Psoas muscle (tissue), 8 donors: ENCODE results near the gene LRRC23. TPM values are rescaled to one million over a fixed set of nuclear protein-coding genes. Genes with fewer than 3 reads are reported as not detected.
"Not testable (repeated sequence)": the region's sequence is repeated elsewhere in the genome, so short reads cannot be mapped to it uniquely, and the experiment has no call there.

Experiments
- ATAC-seq, 4 donors: fragments of 200-7000 bp; cut with Tn5 transposase; one replicate each; pipeline ENCODE4 v1.9.1; 2020; ENCODE audit warnings: moderate library complexity in 3 of 4, mild to moderate bottlenecking in 2 of 4
- DNase-seq, 2 donors: peaks; one replicate each; pipeline ENCODE4 v3.0.0-alpha.2; 2020
- H3K27ac ChIP-seq: fragments of 200-600 bp; one replicate; pipeline ENCODE4 v1.8.0; 2022
- H3K27me3 ChIP-seq, 3 donors: fragments of 200-600 bp in 1 of 3; one replicate each; pipeline versions ENCODE4 v1.6.1 to v1.8.0; 2013 to 2022; ENCODE audit warnings: low read length in 2 of 3, mild to moderate bottlenecking in 2 of 3, moderate library complexity in 1 of 3; ENCODE audit not compliant: insufficient read depth in 3 of 3
- H3K36me3 ChIP-seq, 2 donors: fragments of 200-600 bp in 1 of 2; one replicate each; pipeline versions ENCODE4 v1.6.1 to v1.8.0; 2013 to 2022; ENCODE audit warnings: low read depth in 1 of 2, mild to moderate bottlenecking in 1 of 2, moderate library complexity in 1 of 2; ENCODE audit not compliant: insufficient read depth in 1 of 2
- H3K4me1 ChIP-seq: fragments of 200-600 bp; one replicate; pipeline ENCODE4 v1.8.0; 2022
- H3K4me3 ChIP-seq: fragments of 200-600 bp; one replicate; pipeline ENCODE4 v1.8.0; 2022; ENCODE audit warnings: mild to moderate bottlenecking
- H3K9me3 ChIP-seq: fragments of 200-600 bp; one replicate; pipeline ENCODE4 v1.8.0; 2022
- CTCF ChIP-seq: fragments of 200-600 bp; IDR thresholded peaks from one replicate; pipeline ENCODE4 v1.8.0; 2022; ENCODE audit warnings: antibody characterized with exemption
- WGBS, 3 donors: extraction: QIAGEN DNeasy Blood & Tissue Kit; methylation state at CpG; one replicate each; pipeline versions ENCODE4 v1.1.6 to v1.1.7; 2013; 5-methylcytosine and 5-hydroxymethylcytosine counted together
- intact Hi-C, 2 donors: fragments of 100-400 bp; cut with DNase I; formaldehyde crosslinking; loops; one replicate each; pipeline versions ENCODE4 v1.11.0 to v1.14.2; 2022
- polyA plus RNA-seq, 3 donors: library from polyadenylated mRNA; stranded (reverse); fragments of 200-250 nt; gene quantifications; one replicate each; pipeline ENCODE4 v1.2.3, GENCODE V29; 2013
- total RNA-seq, 4 donors: library from RNA; stranded (reverse); fragmentation: NEBNext Ultra II Directional in 2 of 4; extraction: Animal tissue kit (Norgen Biotek cat#: 25700) in 2 of 4; gene quantifications; one replicate each; pipeline versions ENCODE4 v1.2.1 to v1.2.4, GENCODE V29; 2021 to 2023
- donor health status: healthy with polysubstance abuse.
- donor health status: DM: no; HTN: no; CAD: no; lungs with moderate emphysema.
- donor health status: Bipolar disorder and iron deficiency.
- donor health status: healthy.
- donor health status: DM: yes; HTN: yes; CAD: no.
- donor health status: DM: no; HTN: no; CAD: no.
- donor health status: DM: no; HTN: no; CAD: no.
- donor health status: DM: yes; HTN: yes; CAD: no.

Gene LRRC23
- total and polyA plus RNA-seq, 7 donors: 9.5 to 29.0 (median 13.1) TPM

GRCh38 chr12:6860942-6861341 lies 43.7 kb upstream of the LRRC23 start:
- 95 to 96% (median 96%) methylated on average over 7 of the region's 7 CpGs for WGBS, 3 donors
- ATAC-seq: no peak

GRCh38 chr12:6861391-6861790 lies 43.2 kb upstream of the LRRC23 start:
- Histone ChIP-seq H3K27ac (no peak overlapping the region), H3K4me1 (no peaks in the 10 kb centered on the region), H3K36me3 (peaks cover 15 to 100% of the 10 kb centered on the region in 2 donors), H3K4me3 (no peak overlapping the region), H3K9me3 (no peaks in the 10 kb centered on the region), H3K27me3 (no peaks in the 10 kb centered on the region)
- ATAC-seq (no peak), DNase-seq (no peak)
- WGBS, 3 donors: 90 to 98% (median 91%) methylated on average over 9 of the region's 9 CpGs
- no peak for TF ChIP-seq CTCF
- intact Hi-C loops: loop anchor here in 1 of 2 donors (10.0 kb wide), 1 partner anchor 253 kb away; no protein-coding TSS in a partner anchor

More at GRCh38 chr12:6860942-6861341, 43.7 kb upstream of the LRRC23 start:
- Histone ChIP-seq H3K4me3 (no peak overlapping the region), H3K9me3 (no peaks in the 10 kb centered on the region), H3K36me3 (peaks cover 15 to 100% of the 10 kb centered on the region in 2 donors), H3K27me3 (no peaks in the 10 kb centered on the region), H3K4me1 (no peaks in the 10 kb centered on the region), H3K27ac (no peak overlapping the region)
- no peak for DNase-seq
- intact Hi-C loops: loop anchor here in 1 of 2 donors (10.0 kb wide), 1 partner anchor 254 kb away; no protein-coding TSS in a partner anchor
- no peak for TF ChIP-seq CTCF

GRCh38 chr12:6863033-6863432 lies 41.6 kb upstream of the LRRC23 start:
- Histone ChIP-seq H3K9me3 (no peaks in the 10 kb centered on the region), H3K27ac (no peak overlapping the region), H3K36me3 (peaks cover 13 to 84% of the 10 kb centered on the region in 2 donors), H3K4me1 (peaks cover 6% of the 10 kb centered on the region), H3K27me3 (no peaks in the 10 kb centered on the region), H3K4me3 (no peak overlapping the region)
- TF ChIP-seq CTCF: no peak
- ATAC-seq (no peak), DNase-seq (no peak)
- intact Hi-C loops: loop anchor here in 1 of 2 donors (10.0 kb wide), 1 partner anchor 252 kb away; no protein-coding TSS in a partner anchor
- 92% methylated on average over 11 of the region's 11 CpGs for WGBS, 3 donors

- WGBS, 3 donors: 92 to 94% (median 94%) methylated on average over 16 of the region's 16 CpGs
These were observed 40.9 kb upstream of the LRRC23 start for GRCh38 chr12:6863586-6864321.

GRCh38 chr12:6865307-6865706 lies 39.3 kb upstream of the LRRC23 start:
- H3K27me3 ChIP-seq, H3K4me3 ChIP-seq, DNase-seq, ATAC-seq, H3K9me3 ChIP-seq, H3K27ac ChIP-seq: not testable (repeated sequence)
- Histone ChIP-seq H3K36me3 (peaks cover 7 to 77% of the 10 kb centered on the region in 2 donors), H3K4me1 (peaks cover 21% of the 10 kb centered on the region)
- intact Hi-C loops: loop anchor here in 1 of 2 donors (5.0 to 10.0 kb wide), 2 partner anchors 72 to 249 kb away; no protein-coding TSS in a partner anchor
- 90 to 93% (median 91%) methylated on average over 5 of the region's 5 CpGs for WGBS, 3 donors

More at GRCh38 chr12:6863586-6864321, 40.9 kb upstream of the LRRC23 start:
- ATAC-seq (no peak), DNase-seq (no peak)
- Histone ChIP-seq H3K27me3 (no peaks in the 10 kb centered on the region), H3K9me3 (no peaks in the 10 kb centered on the region), H3K36me3 (peaks cover 8 to 77% of the 10 kb centered on the region in 2 donors), H3K27ac (no peak overlapping the region), H3K4me3 (no peak overlapping the region), H3K4me1 (peaks cover 8% of the 10 kb centered on the region)
- intact Hi-C loops: loop anchor here in 1 of 2 donors (10.0 kb wide), 1 partner anchor 251 kb away; no protein-coding TSS in a partner anchor
- no peak for TF ChIP-seq CTCF
